Subcutaneous abdominal adipose tissue (tissue), 5 donors: ENCODE measurements around the gene PPIG.
"Not testable (repeated sequence)": the region's sequence is repeated elsewhere in the genome, so short reads cannot be mapped to it uniquely, and the experiment has no call there.

Experiments
- H3K27ac ChIP-seq: one replicate; pipeline ENCODE4 v1.7.0; 2013; ENCODE audit warnings: low read depth, mild to moderate bottlenecking, inconsistent platforms, low read length, moderate library complexity
- H3K27me3 ChIP-seq, 5 donors: one replicate each; pipeline ENCODE4 v1.7.0; 2013; ENCODE audit warnings: low read length in 5 of 5, inconsistent platforms in 1 of 5; ENCODE audit not compliant: control insufficient read depth in 5 of 5, insufficient read depth in 4 of 5
- H3K36me3 ChIP-seq, 5 donors: one replicate each; pipeline ENCODE4 v1.7.0; 2013; ENCODE audit warnings: low read length in 5 of 5; ENCODE audit not compliant: control insufficient read depth in 5 of 5, insufficient read depth in 5 of 5
- H3K4me1 ChIP-seq, 5 donors: one replicate each; pipeline ENCODE4 v1.7.0; 2013; ENCODE audit warnings: low read length in 5 of 5, mild to moderate bottlenecking in 3 of 5, moderate library complexity in 1 of 5; ENCODE audit not compliant: control insufficient read depth in 5 of 5, insufficient read depth in 5 of 5
- H3K4me3 ChIP-seq, 5 donors: one replicate each; pipeline ENCODE4 v1.7.0; 2013; ENCODE audit warnings: low read length in 5 of 5, low read depth in 1 of 5
- H3K9ac ChIP-seq, 5 donors: one replicate each; pipeline ENCODE4 v1.7.0; 2013; ENCODE audit warnings: low read length in 5 of 5, mild to moderate bottlenecking in 4 of 5, moderate library complexity in 3 of 5
- H3K9me3 ChIP-seq, 5 donors: one replicate each; pipeline ENCODE4 v1.7.0; 2013; ENCODE audit warnings: low read length in 5 of 5; ENCODE audit not compliant: control insufficient read depth in 5 of 5
- donor health status: healthy.
- donor health status: healthy.
- donor health status: healthy.
- donor health status: healthy.
- donor health status: healthy.

The PPIG gene

GRCh38 chr2:169570752-169571151, 13.4 kb upstream of the PPIG start:
- H3K27me3 ChIP-seq, H3K36me3 ChIP-seq, H3K27ac ChIP-seq, H3K9ac ChIP-seq, H3K4me3 ChIP-seq, H3K9me3 ChIP-seq: not testable (repeated sequence)
- peaks cover 0 to 13% (median 8%) of the 10 kb centered on the region in 5 donors for H3K4me1 ChIP-seq

- no peaks in the 10 kb centered on the region for H3K9me3 ChIP-seq
- no peak overlapping the region for H3K4me3 ChIP-seq
- H3K27me3 ChIP-seq = no peaks in the 10 kb centered on the region
- no peak overlapping the region for H3K27ac ChIP-seq
- peaks cover 0 to 13% (median 8%) of the 10 kb centered on the region in 5 donors for H3K4me1 ChIP-seq
- H3K36me3 ChIP-seq = peaks cover 0 to 2% (median 0%) of the 10 kb centered on the region in 5 donors
- H3K9ac ChIP-seq = no peak overlapping the region
Measured at GRCh38 chr2:169571571-169571970, 12.6 kb upstream of the PPIG start.

- Histone ChIP-seq H3K4me1 (peaks cover 0 to 13% (median 8%) of the 10 kb centered on the region in 5 donors), H3K4me3 (no peak overlapping the region), H3K9ac (no peak overlapping the region), H3K27me3 (no peaks in the 10 kb centered on the region), H3K27ac (no peak overlapping the region), H3K36me3 (peaks cover 0 to 2% (median 0%) of the 10 kb centered on the region in 5 donors), H3K9me3 (no peaks in the 10 kb centered on the region)
Measured at GRCh38 chr2:169572189-169572588, 12.0 kb upstream of the PPIG start.

- peaks cover 0 to 2% (median 0%) of the 10 kb centered on the region in 5 donors for H3K36me3 ChIP-seq
- peaks cover 0 to 13% (median 8%) of the 10 kb centered on the region in 5 donors for H3K4me1 ChIP-seq
- peak overlapping the region; percentile 64 for H3K27ac ChIP-seq
- H3K9me3 ChIP-seq = no peaks in the 10 kb centered on the region
- no peaks in the 10 kb centered on the region for H3K27me3 ChIP-seq
- H3K9ac ChIP-seq = peak overlapping the region; percentile 89 to 99 (median 97)
- peak overlapping the region; percentile 76 to 98 (median 96) for H3K4me3 ChIP-seq
Measured at GRCh38 chr2:169572821-169573159, 11.4 kb upstream of the PPIG start.

- Histone ChIP-seq H3K36me3 (peaks cover 0 to 2% (median 0%) of the 10 kb centered on the region in 5 donors), H3K4me1 (peaks cover 0 to 13% (median 8%) of the 10 kb centered on the region in 5 donors), H3K4me3 (peak within 1 kb of the TSS; percentile 76 to 98 (median 96)), H3K27me3 (no peaks in the 10 kb centered on the region), H3K9ac (peak within 1 kb of the TSS; percentile 89 to 99 (median 97)), H3K9me3 (no peaks in the 10 kb centered on the region), H3K27ac (peak within 1 kb of the TSS; percentile 64)
Measured at GRCh38 chr2:169573160-169573973, 10.8 kb upstream of the PPIG start, which contains the start of gene FASTKD1. FASTKD1 (minus strand) TSS chr2:169573865; CDS start chr2:169572029, 1,836 bp downstream.

GRCh38 chr2:169573974-169574299, 10.2 kb upstream of the PPIG start:
- Histone ChIP-seq H3K4me3 (peak overlapping the region; percentile 76 to 98 (median 96)), H3K9me3 (no peaks in the 10 kb centered on the region), H3K36me3 (peaks cover 0 to 1% (median 0%) of the 10 kb centered on the region in 5 donors), H3K27me3 (no peaks in the 10 kb centered on the region), H3K27ac (peak overlapping the region; percentile 64), H3K9ac (peak overlapping the region in 2 of 5 donors; percentile 97), H3K4me1 (peaks cover 0 to 13% (median 8%) of the 10 kb centered on the region in 5 donors)

GRCh38 chr2:169574539-169574938, 9.6 kb upstream of the PPIG start:
- H3K9me3 ChIP-seq, H3K27ac ChIP-seq, H3K9ac ChIP-seq, H3K36me3 ChIP-seq, H3K27me3 ChIP-seq, H3K4me3 ChIP-seq: not testable (repeated sequence)
- peaks cover 0 to 13% (median 8%) of the 10 kb centered on the region in 5 donors for H3K4me1 ChIP-seq

- H3K9me3 ChIP-seq, H3K9ac ChIP-seq, H3K36me3 ChIP-seq, H3K27me3 ChIP-seq, H3K27ac ChIP-seq, H3K4me3 ChIP-seq: not testable (repeated sequence)
- H3K4me1 ChIP-seq = peaks cover 0 to 13% (median 8%) of the 10 kb centered on the region in 5 donors
Measured at GRCh38 chr2:169575264-169575663, 8.9 kb upstream of the PPIG start.

- H3K36me3 ChIP-seq = no peaks in the 10 kb centered on the region
- H3K4me3 ChIP-seq = no peak overlapping the region
- no peaks in the 10 kb centered on the region for H3K27me3 ChIP-seq
- peaks cover 0 to 3% (median 0%) of the 10 kb centered on the region in 5 donors for H3K4me1 ChIP-seq
- peaks cover 0 to 3% (median 0%) of the 10 kb centered on the region in 5 donors for H3K9me3 ChIP-seq
- H3K27ac ChIP-seq = no peak overlapping the region
- no peak overlapping the region for H3K9ac ChIP-seq
Measured at GRCh38 chr2:169579044-169579443, 5.1 kb upstream of the PPIG start.

GRCh38 chr2:169582552-169583266, 1.4 kb upstream of the PPIG start:
- H3K9me3 ChIP-seq, H3K27me3 ChIP-seq, H3K9ac ChIP-seq, H3K36me3 ChIP-seq, H3K4me3 ChIP-seq, H3K27ac ChIP-seq: not testable (repeated sequence)
- H3K4me1 ChIP-seq = peaks cover 0 to 20% (median 16%) of the 10 kb centered on the region in 5 donors
